Dermis blood vessel endothelial cell (primary cell): ENCODE measurements around the gene PTTG1IP. TPM values are rescaled to one million over a fixed set of nuclear protein-coding genes. Genes with fewer than 3 reads are reported as not detected.
A peak's percentile ranks its signal among the peaks of the same experiment; 100 is the strongest.

ENCODE experiments used
- DNase-seq: peaks from one replicate; pipeline ENCODE4 v3.0.0; 2010
- total RNA-seq: library from RNA; depleted of rRNA; stranded (reverse); fragments of >200 nt; gene quantifications from 2 replicates; pipeline ENCODE4 v1.2.3, GENCODE V29; 2014

Gene PTTG1IP
- total RNA-seq, 1 donor from 2014 or later, result 528 TPM

DNA sequence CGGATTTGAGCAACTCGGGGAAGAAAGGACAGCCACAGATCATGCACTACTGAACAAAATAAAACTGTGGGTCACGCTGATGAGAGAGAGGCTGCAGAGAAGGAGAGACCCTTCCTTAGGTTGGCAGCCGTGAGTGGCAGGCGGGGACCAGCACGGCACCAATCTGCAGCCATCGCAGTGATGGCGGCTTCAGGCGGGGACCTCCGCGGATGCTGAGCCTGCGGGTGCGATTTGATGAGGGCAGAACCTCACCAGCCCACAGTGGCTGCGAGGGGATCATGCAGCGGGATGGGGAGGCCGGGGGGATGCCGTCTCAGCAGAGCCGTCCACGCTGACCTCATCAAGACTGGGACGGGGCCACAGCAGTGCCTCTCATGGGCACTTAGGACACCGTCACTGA is 35.4 kb upstream of the PTTG1IP start:
- no peak for DNase-seq

DNA sequence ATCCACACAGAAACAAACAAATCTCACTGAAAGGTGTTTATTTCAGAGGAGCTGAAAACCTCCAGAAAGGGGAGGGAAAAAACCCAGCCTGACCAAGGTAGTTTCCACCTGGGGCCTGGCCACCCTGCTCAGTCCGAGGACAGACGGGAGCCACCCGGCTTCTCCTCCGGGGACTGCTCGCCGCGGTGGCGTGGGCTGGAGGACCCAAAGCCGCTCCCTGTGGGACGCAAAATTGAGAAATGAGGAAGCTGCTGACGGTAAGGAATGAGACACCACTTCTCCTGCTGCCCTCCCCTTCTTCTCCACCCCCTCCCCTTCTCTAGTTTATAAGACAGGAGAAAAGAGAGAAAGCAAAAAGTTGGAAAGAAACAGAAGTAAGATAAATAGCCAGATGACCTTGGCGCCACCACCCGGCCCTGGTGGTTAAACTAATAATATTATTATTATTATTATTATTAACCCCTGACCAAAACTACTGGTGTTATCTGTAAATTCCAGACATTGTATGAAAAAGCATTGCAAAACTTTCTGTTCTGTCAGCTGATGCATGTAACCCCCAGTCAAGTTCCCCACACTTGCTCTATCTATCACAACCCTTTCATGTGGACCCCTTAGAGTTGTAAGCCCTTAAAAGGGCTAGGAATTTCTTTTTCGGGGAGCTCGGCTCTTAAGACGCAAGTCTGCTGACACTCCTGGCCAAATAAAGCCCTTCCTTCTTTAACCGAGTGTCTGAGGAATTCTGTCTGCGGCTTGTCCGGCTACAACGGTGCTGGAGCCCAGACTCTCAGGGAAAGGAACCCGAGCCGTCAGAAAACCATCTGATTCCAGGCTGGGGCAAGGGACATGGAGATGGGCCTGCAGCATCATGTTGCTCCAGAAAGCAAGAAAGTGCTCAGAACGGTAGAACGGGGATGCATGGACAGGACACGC is 34.7 kb upstream of the PTTG1IP start:
- no peak for DNase-seq

DNA sequence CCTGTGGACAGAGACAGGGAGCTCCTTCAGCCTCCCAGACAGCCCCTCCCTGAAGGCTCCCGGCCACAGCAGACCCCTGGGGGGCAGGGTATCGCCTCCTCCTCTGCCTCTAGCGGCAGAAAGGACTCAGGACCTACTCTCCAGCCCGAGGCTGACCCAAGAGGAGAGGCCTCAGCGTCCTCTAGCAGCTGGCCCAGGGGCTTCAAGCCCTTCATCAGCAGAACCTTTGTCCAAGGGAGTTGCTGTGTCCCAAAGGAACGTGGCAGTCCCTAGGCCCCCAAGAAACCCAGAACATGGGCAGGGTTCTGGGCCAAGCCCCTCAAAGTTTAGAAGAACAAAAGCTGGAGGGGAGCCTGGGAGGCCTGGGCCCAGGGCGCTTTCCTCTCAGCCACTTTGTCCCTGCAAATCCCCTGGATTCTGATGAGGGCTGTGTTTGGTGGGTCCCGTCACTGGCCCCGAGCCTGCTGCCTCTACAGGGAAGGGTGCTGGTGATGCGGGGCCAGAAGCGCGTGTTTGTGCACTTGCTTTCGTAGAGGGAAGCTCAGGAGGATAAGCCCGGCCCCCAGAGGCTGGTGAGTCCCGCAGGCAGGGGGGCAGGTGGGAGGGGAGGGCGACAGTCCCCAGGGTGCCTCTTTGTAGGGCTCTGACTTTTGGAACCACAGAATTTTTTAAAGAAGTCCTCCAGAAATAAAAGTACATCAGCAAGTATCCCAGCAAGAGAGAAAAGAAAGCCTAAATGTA is 33.9 kb upstream of the PTTG1IP start:
- DNase-seq, result no peak

DNA sequence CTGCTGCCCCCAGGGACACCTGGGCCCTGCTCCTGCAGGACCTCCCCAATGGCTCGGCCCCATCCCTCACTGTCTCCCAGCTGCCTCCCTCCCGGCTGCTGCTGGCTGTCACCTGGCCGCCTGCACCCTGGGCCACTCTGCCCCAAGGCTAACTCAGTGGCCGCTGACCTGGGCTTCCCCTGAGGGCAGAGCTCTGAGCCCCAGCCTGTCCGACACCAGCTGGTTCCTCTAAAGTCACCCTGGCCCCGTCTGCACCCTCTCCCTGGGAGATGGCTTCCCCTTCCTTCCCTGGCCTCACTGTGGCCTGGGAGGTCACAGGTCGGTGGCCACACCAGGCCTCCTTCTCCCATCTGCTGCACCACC is 32.2 kb upstream of the PTTG1IP start:
- no peak for DNase-seq

DNA sequence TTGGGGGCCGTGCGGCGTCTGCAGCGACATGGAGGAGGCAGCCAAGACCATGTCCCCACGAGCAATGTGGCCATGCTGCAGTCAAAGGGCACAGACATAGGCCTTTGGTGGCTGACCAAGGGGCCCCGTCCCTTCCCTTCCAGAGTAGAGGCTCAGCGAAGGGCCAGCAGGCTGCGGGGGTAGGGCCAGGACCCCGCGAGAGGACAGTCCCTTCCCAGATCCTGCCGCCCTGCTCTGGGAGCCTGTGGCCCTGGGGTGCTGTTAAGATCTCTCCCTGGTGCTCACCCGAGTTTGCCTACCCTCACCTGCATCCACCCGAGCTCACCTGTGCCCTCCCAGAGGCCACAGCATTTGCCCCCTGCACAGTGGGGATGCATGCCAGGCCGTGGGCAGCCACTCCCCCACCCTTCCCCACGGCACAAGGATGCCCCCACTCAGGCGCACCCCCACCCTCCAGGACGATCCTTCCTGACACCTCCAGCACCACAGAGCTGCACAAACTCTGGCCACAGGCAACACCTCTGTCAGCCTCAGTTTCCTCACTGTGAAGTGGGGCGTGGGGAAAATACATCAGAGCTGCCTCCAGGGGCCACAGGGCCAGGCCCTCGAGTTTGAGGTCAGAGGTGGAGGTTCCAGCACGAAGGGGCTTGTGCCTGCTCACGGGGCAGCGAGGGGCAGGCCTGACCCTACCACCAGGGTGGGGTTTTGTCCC is 31.7 kb upstream of the PTTG1IP start:
- DNase-seq, result no peak

DNA sequence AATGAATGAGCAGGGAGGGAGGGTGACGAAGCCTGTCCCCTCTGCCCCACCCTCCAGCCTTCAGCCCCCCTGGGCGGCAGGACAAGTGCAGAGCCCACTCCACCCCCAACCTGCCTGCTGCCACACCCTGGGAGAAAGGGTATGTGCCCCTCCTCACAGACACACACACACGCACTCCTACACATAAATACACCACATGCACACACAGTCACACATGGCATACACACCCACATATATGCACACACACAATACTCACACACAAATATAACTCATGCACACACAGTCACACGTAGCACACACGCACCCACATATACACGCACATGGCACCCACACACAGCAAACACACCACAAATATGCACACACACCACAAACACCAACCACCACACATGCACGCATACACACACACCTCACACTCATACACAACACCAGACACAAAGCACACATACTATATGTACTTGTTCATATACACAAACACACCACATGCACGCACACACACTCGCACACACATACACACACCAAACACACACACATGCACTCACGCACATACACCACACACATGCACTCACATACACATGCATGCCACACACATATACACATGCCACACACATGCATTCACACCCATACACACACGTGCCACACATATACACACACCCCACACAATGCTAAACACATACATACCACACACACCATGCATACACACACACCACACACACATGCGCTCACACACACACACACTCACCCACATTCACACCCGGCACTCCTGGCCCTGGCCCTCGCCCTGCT is 30.8 kb upstream of the PTTG1IP start:
- no peak for DNase-seq

DNA sequence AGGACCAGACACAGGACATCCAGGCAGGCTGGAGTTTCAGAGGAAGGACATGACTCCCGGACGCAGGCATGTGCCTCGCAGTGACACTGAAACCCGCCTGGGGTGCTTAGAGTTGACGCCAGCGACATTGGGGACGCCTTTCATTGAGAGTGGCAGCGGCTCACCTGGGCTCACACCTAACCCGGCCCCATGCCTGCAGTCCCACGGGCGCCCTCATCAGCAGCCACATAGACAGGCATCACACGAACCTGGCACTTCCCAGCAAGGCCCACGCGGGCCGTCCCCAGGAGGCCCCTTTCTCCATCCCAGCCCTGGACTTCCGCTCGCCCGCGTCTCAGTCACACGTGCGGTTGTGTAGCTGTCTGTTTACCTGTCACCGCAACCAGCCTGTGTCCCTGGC is 30.2 kb upstream of the PTTG1IP start:
- no peak for DNase-seq

DNA sequence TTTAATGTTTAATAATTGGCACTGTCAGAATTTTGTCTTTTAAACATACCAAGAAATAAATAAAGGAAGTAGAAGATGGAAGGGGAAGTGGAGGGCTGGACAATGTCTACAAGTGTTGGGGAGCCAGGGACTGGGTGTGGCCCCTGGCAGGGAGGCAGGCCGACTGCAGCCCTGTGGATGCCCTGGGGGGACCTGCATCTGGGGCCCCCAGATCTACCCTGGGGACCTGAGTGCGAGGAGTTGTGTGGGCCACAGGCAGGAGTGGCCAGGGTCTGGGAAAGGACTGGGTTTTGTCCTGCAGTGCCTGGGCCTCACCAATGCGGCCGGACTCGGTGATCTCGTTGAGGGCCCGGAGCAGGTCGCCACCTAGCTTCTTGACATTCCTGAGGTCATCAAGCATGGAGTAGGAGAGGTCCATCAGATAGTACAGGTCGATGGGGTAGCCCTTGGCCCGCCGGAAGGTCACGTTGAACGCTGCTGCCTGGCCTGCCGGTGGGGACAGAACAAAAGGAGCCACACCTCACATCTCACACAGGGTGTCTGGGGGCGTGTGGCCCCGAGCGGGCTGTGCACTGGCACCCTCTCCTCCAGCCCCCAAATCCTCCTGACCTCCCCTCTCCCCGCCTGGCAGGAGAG is 29.7 kb upstream of the PTTG1IP start:
- no peak for DNase-seq

DNA sequence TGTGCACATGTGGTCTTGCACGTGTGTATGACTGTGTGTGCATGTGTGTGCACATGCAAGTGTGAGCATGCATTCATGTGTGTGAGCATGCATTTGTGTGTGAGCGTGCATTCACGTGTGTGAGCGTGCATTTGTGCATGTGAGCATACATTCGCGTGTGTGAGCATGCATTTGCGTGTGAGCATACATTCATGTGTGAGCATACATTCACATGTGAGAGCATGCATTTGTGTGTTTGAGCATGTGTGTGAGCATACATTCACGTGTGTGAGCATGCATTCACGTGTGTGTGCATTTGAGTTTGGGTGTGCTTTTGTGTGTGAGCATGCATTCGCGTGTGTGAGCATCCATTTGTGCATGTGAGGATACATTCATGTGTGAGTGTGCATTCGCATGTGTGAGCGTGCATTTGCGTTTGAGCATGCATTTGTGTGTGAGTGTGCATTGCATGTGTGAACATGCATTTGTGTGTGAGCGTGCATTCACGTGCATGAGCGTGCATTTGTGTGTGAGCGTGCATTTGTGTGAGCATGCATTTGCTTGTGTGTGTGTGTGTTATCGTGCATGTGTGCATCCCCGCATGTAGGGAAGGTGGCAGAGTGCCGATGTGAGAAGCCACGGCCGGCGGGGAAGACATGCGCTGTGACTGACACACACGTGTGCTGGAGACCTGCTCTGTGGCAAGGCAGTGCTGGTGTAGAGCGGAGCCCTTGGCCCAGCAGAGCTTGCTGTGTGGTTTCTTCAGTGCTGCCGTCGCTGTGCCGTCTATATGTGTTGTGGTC is 29.0 kb upstream of the PTTG1IP start:
- DNase-seq, result no peak

DNA sequence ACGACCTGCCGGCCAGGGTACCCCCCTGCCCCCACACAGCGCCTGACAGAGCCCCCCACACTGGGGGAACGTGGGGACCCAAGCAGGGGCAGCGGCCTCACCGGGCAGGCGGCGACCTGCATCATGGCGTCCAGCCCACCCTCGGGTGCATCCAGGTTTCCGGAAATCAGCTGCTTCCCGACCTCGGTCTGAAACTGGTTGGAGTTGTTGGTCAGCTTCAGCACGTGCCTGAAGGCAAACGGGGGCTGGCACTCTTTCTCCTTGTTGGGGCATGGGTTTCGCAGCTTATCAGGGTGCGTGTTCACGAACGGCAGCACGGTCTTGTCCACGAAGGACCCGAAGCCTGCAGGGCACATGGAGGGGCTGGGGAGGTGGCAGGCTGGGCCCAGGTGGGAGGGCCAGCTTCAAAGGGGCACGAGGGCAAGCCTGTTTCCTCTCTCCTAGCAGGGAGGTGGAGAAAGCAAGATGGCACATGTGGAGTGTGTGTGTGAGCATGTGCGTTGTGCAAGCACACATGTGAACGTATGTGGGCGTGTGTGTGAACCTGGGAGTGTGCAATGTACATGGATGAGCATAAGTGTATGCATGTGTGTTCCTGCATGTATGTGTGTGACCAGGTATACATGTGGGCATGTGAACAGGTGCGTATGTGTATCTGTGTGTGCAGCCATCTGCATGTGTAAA is 28.0 kb upstream of the PTTG1IP start:
- peak; percentile 35 for DNase-seq

DNA sequence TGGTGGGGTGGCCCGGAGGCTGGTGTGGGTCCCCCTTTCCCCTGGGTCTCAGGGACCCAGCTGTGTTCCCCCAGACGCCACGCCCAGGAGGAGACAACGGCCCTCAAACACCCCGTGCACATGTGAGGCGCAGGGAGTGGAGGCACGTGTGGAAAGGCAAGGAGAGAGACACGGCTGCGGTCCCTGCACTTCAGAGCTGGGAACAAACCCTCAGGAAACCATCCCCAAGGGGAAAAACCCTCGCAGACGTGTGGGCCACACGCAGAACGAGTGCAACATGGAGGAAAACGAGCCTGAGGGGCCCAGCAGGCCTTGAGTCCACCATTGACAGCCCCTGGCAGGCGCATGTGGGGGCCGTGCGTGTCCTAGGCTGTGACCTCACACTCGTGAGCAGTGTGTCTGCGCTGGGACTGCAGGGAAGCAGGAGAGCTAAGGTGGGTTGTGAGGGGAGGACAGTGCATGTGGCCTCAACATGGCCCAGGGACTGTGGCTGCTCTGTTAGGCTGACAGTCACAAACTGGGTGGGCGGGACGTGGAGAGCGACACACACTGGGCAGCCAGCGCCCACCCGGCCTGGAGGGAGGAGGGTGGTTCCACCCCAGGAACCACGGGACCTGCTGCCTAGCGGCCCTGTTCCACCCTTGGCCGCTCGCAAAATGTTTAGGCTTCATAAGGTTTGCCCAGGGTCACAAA is 27.2 kb upstream of the PTTG1IP start:
- DNase-seq, result no peak

DNA sequence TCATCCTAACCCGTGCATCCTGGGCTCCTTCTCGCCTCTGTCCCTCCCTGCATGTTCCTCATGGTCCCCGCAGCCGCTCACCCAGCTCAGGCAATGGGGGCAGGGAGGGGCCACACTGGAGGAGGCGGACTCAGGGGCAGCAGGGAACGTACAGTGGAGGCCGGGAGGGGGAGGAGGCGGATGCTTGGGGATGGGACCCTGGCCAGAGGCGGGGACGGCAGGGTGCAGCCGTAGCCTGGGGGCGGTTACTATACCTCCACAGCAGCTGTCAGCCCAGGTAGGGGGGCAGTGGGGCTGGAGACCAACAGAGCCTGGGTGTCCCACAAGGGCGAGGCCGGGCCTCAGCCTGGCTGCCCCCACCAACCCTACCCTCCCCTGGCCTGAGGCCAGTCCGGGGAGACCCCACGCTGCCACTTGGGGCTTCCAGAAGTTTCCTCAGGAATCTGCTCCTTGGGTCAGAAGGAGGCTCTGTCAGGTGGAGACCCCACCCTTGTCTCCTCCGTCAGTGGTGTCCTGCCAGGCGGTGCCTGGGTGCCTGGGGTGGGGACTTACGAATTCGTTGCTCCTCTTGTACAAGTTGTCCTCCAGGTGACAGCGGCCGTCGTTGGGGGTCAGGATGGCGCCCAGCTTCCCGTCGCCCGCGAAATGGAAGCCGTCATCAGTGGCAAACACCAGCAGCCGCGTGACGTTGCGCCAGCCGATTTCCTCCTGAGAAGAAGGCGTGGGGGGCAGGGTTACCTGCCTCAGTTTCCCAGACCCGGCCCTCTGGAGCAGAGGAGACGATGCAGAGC is 26.5 kb upstream of the PTTG1IP start:
- DNase-seq, result no peak

DNA sequence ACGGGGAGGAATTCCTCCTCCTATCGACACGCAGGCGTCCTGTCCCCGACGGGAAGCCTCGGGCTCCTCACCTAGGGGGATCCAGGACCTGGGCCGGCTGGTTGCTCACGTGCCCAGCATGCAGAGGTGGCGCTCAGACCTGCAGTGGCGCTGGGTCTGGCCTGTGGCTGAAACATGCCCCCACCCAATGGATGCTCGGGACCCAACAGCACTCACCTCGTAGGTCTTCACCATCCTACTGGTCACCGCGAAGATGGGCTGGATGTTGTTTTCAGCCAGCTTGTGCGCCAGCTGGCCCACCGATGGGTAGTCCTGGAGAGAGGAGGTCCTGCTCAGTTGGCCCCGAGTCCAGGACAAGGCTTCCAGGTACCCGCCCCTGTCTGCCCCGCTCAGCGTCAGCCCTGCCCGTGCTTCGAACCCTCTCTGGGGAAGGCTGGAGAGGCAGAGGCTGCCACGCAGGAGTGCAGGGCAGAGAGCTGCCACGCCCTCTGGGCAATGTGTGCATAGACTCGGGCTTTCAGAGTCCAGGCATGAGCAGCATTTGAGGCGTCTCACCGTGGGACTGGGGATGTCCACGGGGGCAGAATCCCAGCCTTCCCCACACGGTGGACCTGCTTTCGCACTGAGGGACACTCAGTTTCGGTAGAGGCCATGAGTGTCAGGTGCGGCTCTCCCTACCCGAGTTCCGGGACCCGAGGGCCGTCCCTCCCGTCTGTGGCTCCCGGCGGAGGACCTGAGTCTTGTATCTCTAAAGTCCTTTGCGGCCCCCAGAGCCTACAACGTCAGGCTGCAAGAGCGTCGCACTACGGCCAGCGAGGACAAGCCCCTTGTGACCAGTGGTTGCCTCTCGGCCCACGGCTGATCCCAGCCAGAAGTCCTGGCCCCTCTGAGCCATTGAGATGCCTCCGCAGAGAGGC is 25.6 kb upstream of the PTTG1IP start:
- DNase-seq, result no peak

DNA sequence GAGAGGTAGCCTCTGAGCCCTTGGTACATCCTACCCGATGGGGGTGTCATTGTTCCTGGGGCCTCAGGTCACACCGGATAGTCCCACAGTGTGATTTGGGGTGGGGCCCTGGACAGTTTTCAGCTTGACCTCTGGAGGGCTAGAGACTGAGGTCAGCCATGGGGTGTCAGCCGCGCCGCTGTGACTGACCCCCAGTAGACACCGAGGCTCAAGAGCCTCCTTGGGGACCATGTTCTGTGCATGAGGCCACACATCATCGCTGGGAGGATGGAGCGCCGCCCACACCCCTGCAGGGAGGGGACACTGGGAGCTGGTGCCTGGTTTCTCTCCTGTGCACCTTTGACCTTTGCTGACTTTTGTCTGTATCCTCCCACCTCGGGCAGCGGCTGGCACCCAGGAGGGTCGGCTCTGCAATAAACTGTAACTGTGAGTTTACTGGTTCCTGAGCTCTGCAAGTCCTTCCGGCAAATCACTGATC is 24.6 kb upstream of the PTTG1IP start:
- DNase-seq, result no peak

DNA sequence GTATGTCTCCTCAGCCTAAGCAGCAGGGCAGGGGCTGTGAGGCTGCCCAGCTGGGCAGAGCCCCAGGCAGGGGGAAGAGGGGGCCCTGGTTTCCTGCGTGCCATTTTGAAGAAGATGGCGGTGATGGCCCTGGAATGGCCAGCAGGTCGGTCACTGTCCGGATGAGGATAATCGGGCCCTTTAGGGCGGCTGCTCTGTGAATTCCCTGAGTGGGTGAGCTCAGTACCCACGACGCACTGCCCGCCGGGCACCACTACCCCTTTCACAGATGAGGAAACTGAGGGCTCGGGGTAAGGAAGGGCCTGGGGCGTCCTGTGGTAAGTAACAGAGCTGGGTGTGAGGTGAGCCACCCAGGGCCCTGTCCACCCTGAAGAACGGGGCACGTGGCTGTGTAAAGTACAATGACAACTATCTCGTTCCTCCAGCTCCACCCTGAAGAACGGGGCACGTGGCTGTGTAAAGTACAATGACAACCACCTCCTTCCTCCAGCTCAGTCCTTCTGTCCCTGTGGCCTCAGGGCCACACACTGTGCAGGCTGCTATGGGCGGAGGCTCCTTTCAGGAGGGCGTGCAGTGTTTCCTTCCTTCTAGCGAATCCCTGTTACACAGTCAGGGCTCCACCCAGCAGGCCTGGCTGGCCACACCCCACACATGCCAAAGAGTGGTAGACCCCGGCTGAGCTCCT is 24.0 kb upstream of the PTTG1IP start:
- no peak for DNase-seq

DNA sequence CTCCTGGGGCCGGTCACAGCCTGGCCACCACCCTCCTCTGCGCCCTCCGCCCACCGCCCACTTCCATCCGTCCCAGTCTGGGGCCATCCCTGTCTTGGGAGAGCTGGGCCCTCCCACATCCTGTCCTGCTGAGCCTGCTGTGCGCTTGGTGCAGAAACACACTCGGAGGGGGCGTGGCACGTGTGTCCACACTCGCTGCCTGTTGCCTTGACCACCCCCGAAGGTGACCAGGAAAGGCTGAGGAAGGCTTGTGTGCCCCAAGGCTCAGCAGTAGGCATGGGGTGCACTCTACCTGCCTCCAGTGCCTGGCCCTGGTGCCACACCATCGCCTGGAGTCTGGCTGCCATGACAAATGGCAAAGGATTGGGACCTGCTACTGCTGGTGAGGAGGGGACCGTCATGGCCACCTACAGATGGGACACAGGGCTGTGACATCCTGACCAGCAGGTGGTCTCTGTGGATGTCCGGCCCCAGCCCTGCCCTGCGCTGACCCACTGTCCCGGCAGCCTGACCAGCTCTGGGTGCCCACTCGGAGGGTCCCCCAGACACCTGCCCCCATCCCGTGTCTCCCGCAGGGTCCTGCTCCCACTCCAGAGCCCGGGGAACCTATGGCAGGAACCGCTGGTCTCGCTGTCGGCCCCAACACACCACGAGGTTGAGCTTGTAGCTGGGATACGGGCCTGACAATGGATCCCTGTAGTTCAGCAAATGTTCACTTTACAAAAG is 23.2 kb upstream of the PTTG1IP start:
- peak; percentile 32 for DNase-seq

DNA sequence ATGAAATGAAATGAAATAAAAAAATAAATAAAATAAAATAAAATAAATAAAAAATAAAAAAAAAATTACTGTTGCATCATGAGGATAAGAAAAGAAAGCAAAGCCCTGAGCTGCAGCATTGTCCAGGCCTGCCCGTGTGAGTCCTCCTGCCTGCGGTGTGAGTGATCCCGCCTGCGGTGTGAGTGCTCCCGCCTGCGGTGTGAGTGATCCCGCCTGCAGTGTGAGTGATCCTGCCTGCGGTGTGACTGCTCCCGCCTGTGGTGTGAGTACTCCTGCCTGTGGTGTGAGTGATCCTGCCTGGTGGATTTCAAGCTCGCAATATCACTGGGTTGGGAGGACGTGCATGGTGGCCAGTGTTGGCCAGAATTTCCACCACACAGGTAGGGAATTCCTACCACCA is 22.4 kb upstream of the PTTG1IP start:
- DNase-seq, result no peak
